Measurements from ENCODE around the gene BNIP3. TPM values are rescaled to one million over a fixed set of nuclear protein-coding genes. Genes with fewer than 3 reads are reported as not detected.

BNIP3 gene
- total RNA-seq, 4 donors from 2014 or later, result 81.2 to 162 (median 135) TPM

GRCh38 chr10:131998050-131998844, 16.5 kb upstream of the BNIP3 start:
- TF ChIP-seq EP300 (IDR thresholded peaks at IDR 0.05) (no peak), CTCF (IDR thresholded peaks at IDR 0.05) (no peak), POLR2AphosphoS5 (IDR thresholded peaks at IDR 0.05) (no peak), POLR2A (IDR thresholded peaks at IDR 0.05) (no peak)
- Histone ChIP-seq H3K4me3 (no peak overlapping the region), H3K27ac (peak overlapping the region; percentile 84), H3K27me3 (no peaks in the 10 kb centered on the region), H3K9me3 (no peaks in the 10 kb centered on the region), H3K36me3 (no peaks in the 10 kb centered on the region), H3K4me1 (peaks cover 22% of the 10 kb centered on the region)
- DNase-seq (ENCODE audit: low spot score in 2 of 2), result no peak
- WGBS, result 70% methylated on average over 15 of the region's 15 CpGs

GRCh38 chr10:131997366-131998049, 15.8 kb upstream of the BNIP3 start:
- TF ChIP-seq POLR2AphosphoS5 (IDR thresholded peaks at IDR 0.05) (peak in 2 of 3 donors; percentile 78 to 79), POLR2A (IDR thresholded peaks at IDR 0.05) (no peak)
- H3K4me1 ChIP-seq, result peaks cover 22% of the 10 kb centered on the region
- DNase-seq (ENCODE audit: low spot score in 2 of 2), result peak; percentile 91 to 93
- no peaks in the 10 kb centered on the region for H3K36me3 ChIP-seq
- peak overlapping the region; percentile 84 for H3K27ac ChIP-seq
- H3K27me3 ChIP-seq, result no peaks in the 10 kb centered on the region
- no peak overlapping the region for H3K4me3 ChIP-seq
- 27% methylated on average over 12 of the region's 13 CpGs for WGBS
- H3K9me3 ChIP-seq, result no peaks in the 10 kb centered on the region

- Histone ChIP-seq H3K4me1 (peaks cover 22% of the 10 kb centered on the region), H3K27ac (peak overlapping the region; percentile 84), H3K36me3 (no peaks in the 10 kb centered on the region), H3K4me3 (no peak overlapping the region), H3K27me3 (no peaks in the 10 kb centered on the region), H3K9me3 (no peaks in the 10 kb centered on the region)
- TF ChIP-seq POLR2A (IDR thresholded peaks at IDR 0.05), result no peak
- no peak for TF ChIP-seq POLR2AphosphoS5 (IDR thresholded peaks at IDR 0.05)
- TF ChIP-seq EP300 (IDR thresholded peaks at IDR 0.05), result no peak
- no peak for TF ChIP-seq CTCF (IDR thresholded peaks at IDR 0.05)
- DNase-seq (ENCODE audit: low spot score in 2 of 2), result no peak
- 79% methylated on average over 16 of the region's 16 CpGs for WGBS
These were observed 15.0 kb upstream of the BNIP3 start for GRCh38 chr10:131996466-131997365.

GRCh38 chr10:131994435-131994834, 12.7 kb upstream of the BNIP3 start:
- Histone ChIP-seq H3K27ac (no peak overlapping the region), H3K4me1 (peaks cover 22% of the 10 kb centered on the region), H3K9me3 (no peaks in the 10 kb centered on the region), H3K27me3 (no peaks in the 10 kb centered on the region), H3K4me3 (no peak overlapping the region), H3K36me3 (no peaks in the 10 kb centered on the region)
- no peak for DNase-seq (ENCODE audit: low spot score in 2 of 2)
- TF ChIP-seq POLR2A (IDR thresholded peaks at IDR 0.05) (no peak), POLR2AphosphoS5 (IDR thresholded peaks at IDR 0.05) (no peak), CTCF (IDR thresholded peaks at IDR 0.05) (no peak), EP300 (IDR thresholded peaks at IDR 0.05) (no peak)
- WGBS, result 70% methylated on average over 3 of the region's 3 CpGs

- TF ChIP-seq EP300 (IDR thresholded peaks at IDR 0.05) (no peak), POLR2A (IDR thresholded peaks at IDR 0.05) (no peak), POLR2AphosphoS5 (IDR thresholded peaks at IDR 0.05) (no peak), CTCF (IDR thresholded peaks at IDR 0.05) (no peak)
- 79% methylated on average over 14 of the region's 14 CpGs for WGBS
- no peak overlapping the region for H3K4me3 ChIP-seq
These were observed 11.6 kb upstream of the BNIP3 start for GRCh38 chr10:131993275-131993674.

More at GRCh38 chr10:131993275-131993674, 11.6 kb upstream of the BNIP3 start:
- Histone ChIP-seq H3K27ac (no peak overlapping the region), H3K9me3 (no peaks in the 10 kb centered on the region), H3K4me1 (peaks cover 16% of the 10 kb centered on the region), H3K27me3 (no peaks in the 10 kb centered on the region), H3K36me3 (no peaks in the 10 kb centered on the region)
- DNase-seq (ENCODE audit: low spot score in 2 of 2), result no peak

Data from suprapubic skin (tissue), 4 donors.